HG02938 (cell line): ENCODE results near the gene ANO9.

Source experiments
- ATAC-seq: cut with Tn5 transposase; IDR thresholded peaks from one replicate; pipeline ENCODE4 v1.9.1; 2021; ENCODE audit warnings: mild to moderate bottlenecking, moderate library complexity; ENCODE audit not compliant: unreplicated experiment

Gene ANO9

GRCh38 chr11:441418-442274, at the start of gene ANO9:
Gene ANO9, minus strand, starts transcription at chr11:442011. Its CDS starts 85 bp downstream, at chr11:441926.
- no peak for ATAC-seq

DNA sequence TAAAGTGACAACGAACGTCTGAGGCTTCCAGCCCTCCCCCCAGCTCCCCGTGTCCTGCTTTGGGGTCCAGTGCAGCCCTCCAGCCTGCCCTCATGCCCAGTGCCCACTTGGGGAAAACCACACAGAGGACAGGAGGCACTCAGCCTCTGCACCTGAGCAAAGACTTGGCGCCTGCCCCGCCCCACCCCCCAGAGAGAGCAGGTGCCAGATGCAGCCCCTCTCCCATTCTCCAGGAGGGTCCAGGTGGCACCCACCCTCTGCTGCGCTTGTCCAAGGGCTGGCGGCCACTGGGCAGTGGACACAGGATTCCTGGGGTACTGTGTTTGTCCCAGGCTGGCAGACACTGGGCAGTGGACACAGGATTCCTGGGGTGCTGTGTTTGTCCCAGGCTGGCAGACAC, 49.5 kb upstream of the ANO9 start:
- ATAC-seq = no peak

- ATAC-seq = no peak
Observed at GRCh38 chr11:490930-491260, 49.1 kb upstream of the ANO9 start.

DNA sequence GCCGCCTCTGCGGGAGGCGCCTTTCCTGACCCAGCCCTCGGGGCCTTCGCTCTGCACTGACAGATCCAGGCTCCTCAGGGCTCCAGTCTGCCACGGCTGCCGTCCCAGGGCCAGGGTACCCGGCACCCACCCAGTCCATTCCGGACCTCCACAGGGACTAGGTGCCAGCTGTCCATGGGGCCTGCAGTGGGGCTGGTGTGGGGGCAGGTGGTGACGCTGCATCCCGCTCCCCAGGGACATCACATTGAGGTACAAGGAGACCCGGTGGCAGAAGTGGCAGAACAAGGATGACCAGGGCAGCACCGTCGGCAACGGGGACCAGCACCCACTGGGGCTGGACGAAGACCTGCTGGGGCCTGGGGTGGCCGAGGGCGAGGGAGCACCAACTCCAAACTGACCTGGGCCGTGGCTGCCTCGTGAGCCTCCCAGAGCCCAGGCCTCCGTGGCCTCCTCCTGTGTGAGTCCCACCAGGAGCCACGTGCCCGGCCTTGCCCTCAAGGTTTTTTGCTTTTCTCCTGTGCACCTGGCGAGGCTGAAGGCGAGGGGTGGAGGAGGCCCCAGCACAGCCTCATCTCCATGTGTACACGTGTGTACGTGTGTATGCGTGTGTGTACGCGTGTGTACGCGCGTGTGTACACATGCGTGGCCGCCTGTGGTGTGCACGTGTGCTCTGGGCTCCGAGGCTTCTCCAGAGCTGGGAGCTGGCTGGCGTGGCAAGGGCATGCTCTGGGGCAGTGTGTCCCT, 48.5 kb upstream of the ANO9 start:
- ATAC-seq = no peak

DNA sequence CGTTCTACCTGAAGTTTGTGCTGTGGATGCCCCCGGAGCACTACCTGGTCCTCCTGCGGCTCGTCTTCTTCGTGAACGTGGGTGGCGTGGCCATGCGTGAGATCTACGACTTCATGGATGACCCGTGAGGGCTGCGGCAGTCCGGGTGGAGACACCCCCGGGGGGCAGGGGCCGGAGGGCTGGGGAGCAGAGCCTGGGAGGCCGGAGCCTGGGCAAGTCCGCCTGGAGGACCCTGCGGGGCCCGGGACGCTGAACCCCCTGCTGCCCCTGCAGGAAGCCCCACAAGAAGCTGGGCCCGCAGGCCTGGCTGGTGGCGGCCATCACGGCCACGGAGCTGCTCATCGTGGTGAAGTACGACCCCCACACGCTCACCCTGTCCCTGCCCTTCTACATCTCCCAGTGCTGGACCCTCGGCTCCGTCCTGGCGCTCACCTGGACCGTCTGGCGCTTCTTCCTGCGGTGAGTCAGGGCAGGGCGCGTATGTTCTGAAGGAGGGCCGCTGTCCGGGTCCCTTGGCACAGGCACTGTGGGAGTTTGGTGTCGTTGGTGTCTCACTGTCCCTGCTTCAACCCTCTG, 47.9 kb upstream of the ANO9 start:
- ATAC-seq = no peak

DNA sequence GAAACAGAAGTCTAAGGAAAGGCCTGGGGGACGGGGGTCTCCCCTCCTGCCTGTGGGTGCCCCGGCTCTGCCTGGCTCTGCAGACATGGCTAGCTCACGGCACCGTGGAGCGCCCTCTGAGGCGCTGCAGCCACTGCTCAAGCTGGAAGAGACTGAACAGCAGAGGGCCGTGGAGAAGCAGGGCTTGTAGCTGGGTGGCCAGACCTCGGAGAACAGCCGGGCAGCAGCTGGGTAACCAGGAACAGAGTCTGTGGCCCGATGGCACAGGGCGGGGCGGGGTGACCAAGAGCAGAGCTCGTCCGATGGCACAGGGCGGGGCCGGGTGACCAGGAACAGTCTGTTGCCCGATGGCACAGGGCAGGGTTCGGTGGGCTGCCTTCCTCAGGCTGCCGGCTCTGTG, 47.2 kb upstream of the ANO9 start:
- ATAC-seq = no peak

DNA sequence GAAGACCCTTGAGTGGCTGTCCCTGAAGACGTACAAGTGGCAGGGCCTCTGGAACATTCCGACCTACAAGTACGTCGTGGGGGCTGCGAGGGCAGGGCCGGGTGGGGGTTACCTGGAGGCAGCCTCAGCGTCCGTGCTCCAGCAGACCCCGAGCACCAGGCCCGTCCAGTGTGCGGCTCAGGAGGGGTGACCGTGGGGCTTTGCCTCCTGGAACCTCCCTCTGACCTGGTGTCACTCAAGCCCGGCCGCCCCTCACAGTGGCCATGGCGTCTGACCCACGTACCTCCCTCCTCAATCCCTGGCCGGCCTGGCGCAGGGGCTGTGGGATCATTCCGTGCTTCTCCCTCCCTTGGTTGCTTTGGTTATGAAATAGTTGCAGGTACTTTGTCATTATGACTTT, 46.8 kb upstream of the ANO9 start:
- no peak for ATAC-seq

DNA sequence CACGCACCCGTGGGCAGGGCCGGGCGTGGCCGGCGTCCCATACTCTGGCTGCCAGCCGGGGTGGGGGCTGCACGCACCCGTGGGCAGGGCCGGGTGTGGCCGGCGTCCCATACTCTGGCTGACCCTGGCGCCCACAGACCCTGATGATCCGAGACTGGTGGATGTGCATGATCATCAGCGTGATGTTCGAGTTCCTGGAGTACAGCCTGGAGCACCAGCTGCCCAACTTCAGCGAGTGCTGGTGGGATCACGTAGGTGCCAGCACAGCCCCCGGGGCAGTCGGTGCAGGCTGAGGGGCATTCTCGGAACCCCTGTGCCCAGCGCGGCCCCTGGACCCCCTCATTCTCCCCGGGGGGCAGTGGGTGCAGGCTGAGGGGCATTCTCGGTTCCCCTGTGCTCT, 46.3 kb upstream of the ANO9 start:
- no peak for ATAC-seq

DNA sequence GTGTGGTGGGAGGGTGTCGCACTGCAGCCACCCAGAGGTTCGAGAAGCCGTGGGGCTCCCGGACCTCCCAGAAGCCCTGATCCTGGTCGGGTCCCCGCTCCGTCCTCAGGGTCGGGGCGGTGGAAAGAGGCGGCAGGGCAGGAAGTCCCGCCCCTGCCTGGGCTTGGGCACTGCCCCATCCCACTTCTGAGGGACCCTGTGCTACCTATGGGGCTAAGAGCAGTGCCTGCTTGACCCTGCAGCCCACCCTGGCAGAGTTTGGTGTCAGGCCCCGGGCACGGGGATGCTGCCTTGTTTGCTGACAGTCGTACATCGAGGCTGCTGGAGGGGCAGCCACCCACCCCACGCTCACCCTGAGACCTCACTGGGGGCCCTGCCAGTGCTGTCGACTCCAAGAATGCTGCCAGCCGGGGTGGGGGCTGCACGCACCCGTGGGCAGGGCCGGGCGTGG, 45.8 kb upstream of the ANO9 start:
- ATAC-seq = no peak

- ATAC-seq = no peak
Observed at GRCh38 chr11:486189-486588, 44.4 kb upstream of the ANO9 start.

DNA sequence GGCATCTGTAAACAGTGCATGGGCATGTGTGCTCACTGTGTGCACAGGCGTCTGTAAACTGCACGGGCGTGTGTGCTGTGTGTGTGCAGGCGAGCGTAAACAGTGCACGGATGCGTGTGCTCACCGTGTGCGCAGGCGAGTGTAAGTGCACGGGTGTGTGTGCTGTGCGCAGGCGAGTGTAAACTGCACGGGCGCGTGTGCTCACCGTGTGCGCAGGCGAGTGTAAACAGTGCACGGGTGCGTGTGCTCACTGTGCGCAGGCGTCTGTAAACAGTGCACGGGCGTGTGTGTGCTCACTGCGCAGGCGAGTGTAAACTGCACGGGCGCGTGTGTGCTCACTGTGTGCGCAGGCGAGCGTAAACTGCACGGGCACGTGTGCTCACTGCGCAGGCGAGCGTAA, 42.8 kb upstream of the ANO9 start:
- ATAC-seq = no peak

- no peak for ATAC-seq
Observed at GRCh38 chr11:479311-479710, 37.5 kb upstream of the ANO9 start.

GRCh38 chr11:477052-477715, 35.4 kb upstream of the ANO9 start:
- no peak for ATAC-seq

DNA sequence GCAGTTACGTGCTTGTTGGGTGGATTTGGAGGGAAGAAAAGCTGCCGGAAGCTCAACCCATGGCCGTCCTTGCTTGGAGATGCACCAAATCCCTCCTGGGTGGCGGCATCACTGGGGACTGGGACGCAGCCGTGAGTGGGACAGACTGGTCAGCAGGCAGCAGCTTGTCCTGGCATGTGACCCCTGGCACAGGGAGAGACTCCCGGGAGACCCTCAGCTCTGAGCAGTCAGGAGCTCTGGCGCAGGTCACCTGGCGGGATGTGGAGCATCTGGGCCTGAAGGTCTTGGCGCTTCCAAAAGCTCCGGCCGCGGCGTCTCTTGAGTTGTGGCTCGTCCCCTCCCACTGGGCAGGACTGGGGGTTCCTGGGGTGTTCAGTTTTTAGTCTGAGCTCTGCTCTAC, 34.6 kb upstream of the ANO9 start:
- no peak for ATAC-seq

GRCh38 chr11:475941-476340, 34.1 kb upstream of the ANO9 start:
- no peak for ATAC-seq

DNA sequence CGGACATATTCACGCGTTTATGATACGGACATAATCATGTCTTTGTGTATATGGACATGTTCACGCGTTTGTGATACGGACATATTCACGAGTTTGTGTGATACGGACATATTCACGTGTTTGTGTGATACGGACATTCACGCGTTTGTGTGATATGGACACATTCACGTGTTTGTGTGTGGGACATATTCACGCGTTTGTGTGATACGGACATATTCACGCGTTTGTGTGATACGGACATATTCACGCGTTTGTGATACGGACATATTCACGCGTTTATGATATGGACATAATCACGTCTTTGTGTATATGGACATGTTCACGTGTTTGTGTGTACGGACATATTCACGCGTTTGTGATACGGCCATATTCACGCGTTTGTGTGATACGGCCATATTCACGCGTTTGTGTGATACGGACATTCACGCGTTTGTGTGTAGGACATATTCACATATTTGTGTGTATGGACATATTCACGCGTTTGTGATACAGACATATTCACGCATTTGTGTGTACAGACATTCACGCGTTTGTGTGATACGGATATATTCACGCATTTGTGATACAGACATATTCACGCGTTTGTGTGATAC, 33.2 kb upstream of the ANO9 start:
- no peak for ATAC-seq

DNA sequence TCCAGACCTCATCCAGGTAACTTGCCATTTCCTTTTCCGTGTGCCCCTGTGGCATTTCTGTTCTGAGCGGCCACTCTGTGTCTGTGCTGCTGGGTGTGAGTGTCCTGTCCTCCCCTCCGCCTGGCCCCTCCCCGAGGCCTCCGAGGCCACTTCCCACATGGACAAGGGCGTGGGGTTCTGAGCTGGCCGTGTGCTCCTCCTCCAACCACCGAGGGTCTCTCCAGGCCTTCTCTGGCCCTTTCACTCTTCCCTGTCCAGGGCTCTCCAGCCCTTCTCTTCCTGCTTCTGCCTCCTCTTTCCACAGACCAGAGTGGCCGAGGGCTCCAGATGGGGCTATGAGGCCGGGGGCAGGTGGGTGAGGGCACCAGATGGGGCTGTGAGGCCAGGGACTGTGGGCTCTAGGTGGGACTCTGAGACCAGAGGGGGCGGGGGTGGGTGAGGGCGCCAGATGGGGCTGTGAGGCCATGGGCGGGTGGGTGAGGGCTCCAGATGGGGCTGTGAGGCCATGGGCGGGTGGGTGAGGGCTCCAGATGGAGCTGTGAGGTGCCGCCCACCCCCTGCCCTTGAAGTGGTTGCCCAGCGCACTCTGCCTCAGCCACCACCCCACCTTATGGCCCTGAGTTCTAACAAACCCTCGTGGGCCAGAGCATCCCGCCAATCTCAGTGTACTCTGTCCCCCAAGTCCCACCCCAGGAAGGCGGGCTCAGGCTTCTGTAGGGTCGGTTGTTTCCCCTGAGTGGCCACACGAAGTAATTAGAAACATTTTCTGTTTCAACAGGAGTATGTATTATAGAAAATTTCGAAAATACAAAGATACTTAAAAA, 32.4 kb upstream of the ANO9 start:
- ATAC-seq = no peak

GRCh38 chr11:473415-473814, 31.6 kb upstream of the ANO9 start:
- no peak for ATAC-seq

- no peak for ATAC-seq
Observed at GRCh38 chr11:472816-473215, 31.0 kb upstream of the ANO9 start.

- no peak for ATAC-seq
Observed at GRCh38 chr11:472272-472671, 30.5 kb upstream of the ANO9 start.
